ENCODE results near the gene PSMD3.

The PSMD3 gene

DNA sequence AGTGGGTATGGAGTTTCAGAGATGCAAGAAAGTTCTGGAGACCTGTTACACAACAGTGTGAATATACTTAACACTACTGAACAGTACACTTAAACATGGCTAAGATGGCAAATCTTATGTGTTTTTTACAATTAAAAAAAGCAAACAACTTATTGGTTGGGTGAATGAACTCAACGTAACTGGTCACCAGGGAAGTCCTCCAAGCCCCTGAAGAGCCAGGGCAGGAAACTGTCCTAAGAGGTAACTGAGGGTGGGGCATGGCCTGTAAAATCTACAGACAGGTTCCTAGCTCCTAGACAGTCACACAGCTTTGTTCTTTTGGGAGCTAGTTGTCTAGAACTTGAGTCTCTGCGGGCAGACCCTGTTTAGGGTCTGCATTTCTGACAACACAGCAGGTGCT is 45.0 kb downstream of the PSMD3 start:
- Histone ChIP-seq H3K36me3 (replicated peaks; ENCODE audit: low read depth, low read length) (peaks cover 25% of the 10 kb centered on the region), H2AFZ (ENCODE audit: low read depth, low read length) (no peak overlapping the region)
- no peak for TF ChIP-seq EZH2phosphoT487 (IDR thresholded peaks at IDR 0.05; ENCODE audit: low read depth)
- TF ChIP-seq, protein P1, sequence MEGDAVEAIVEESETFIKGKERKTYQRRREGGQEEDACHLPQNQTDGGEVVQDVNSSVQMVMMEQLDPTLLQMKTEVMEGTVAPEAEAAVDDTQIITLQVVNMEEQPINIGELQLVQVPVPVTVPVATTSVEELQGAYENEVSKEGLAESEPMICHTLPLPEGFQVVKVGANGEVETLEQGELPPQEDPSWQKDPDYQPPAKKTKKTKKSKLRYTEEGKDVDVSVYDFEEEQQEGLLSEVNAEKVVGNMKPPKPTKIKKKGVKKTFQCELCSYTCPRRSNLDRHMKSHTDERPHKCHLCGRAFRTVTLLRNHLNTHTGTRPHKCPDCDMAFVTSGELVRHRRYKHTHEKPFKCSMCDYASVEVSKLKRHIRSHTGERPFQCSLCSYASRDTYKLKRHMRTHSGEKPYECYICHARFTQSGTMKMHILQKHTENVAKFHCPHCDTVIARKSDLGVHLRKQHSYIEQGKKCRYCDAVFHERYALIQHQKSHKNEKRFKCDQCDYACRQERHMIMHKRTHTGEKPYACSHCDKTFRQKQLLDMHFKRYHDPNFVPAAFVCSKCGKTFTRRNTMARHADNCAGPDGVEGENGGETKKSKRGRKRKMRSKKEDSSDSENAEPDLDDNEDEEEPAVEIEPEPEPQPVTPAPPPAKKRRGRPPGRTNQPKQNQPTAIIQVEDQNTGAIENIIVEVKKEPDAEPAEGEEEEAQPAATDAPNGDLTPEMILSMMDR (IDR thresholded peaks at IDR 0.05; ENCODE audit: low read depth, low read length) = no peak

GRCh38 chr17:40025991-40026815 is 45.6 kb downstream of the PSMD3 start:
- Histone ChIP-seq H3K27me3 (ENCODE audit: low read depth, low read length) (no peaks in the 10 kb centered on the region), H3K9ac (ENCODE audit: low read length) (no peak overlapping the region), H3K79me2 (ENCODE audit: low read length) (no peaks in the 10 kb centered on the region), H3K4me1 (ENCODE audit: low read length) (no peaks in the 10 kb centered on the region), H3K36me3 (replicated peaks; ENCODE audit: low read depth, low read length) (peaks cover 28% of the 10 kb centered on the region), H4K20me1 (ENCODE audit: insufficient read depth, low read length) (no peaks in the 10 kb centered on the region), H2AFZ (ENCODE audit: low read depth, low read length) (no peak overlapping the region), H3K27ac (ENCODE audit: low read length) (no peak overlapping the region), H3K4me3 (ENCODE audit: low read length) (no peak overlapping the region), H3K9me3 (ENCODE audit: insufficient read depth, low read length) (no peaks in the 10 kb centered on the region), H3K4me2 (ENCODE audit: low read length) (no peak overlapping the region)
- TF ChIP-seq, protein P1 (IDR thresholded peaks at IDR 0.05; ENCODE audit: low read depth, low read length) = no peak
- no peak for TF ChIP-seq EZH2phosphoT487 (IDR thresholded peaks at IDR 0.05; ENCODE audit: low read depth)

More for the DNA sequence above, 45.0 kb downstream of the PSMD3 start:
- H3K79me2 ChIP-seq (ENCODE audit: low read length) = no peaks in the 10 kb centered on the region
- H3K4me2 ChIP-seq (ENCODE audit: low read length) = no peak overlapping the region
- no peaks in the 10 kb centered on the region for H3K4me1 ChIP-seq (ENCODE audit: low read length)
- no peak overlapping the region for H3K27ac ChIP-seq (ENCODE audit: low read length)
- no peak overlapping the region for H3K4me3 ChIP-seq (ENCODE audit: low read length)
- no peaks in the 10 kb centered on the region for H4K20me1 ChIP-seq (ENCODE audit: insufficient read depth, low read length)
- H3K9ac ChIP-seq (ENCODE audit: low read length) = no peak overlapping the region
- H3K27me3 ChIP-seq (ENCODE audit: low read depth, low read length) = no peaks in the 10 kb centered on the region
- no peaks in the 10 kb centered on the region for H3K9me3 ChIP-seq (ENCODE audit: insufficient read depth, low read length)

- no peaks in the 10 kb centered on the region for H3K79me2 ChIP-seq (ENCODE audit: low read length)
- H3K4me1 ChIP-seq (ENCODE audit: low read length) = no peaks in the 10 kb centered on the region
- H3K9me3 ChIP-seq (ENCODE audit: insufficient read depth, low read length) = no peaks in the 10 kb centered on the region
- H3K4me2 ChIP-seq (ENCODE audit: low read length) = no peak overlapping the region
- H3K27me3 ChIP-seq (ENCODE audit: low read depth, low read length) = no peaks in the 10 kb centered on the region
- no peak overlapping the region for H3K9ac ChIP-seq (ENCODE audit: low read length)
- H2AFZ ChIP-seq (ENCODE audit: low read depth, low read length) = no peak overlapping the region
- no peak overlapping the region for H3K27ac ChIP-seq (ENCODE audit: low read length)
- H3K4me3 ChIP-seq (ENCODE audit: low read length) = no peak overlapping the region
- H3K36me3 ChIP-seq (replicated peaks; ENCODE audit: low read depth, low read length) = peaks cover 34% of the 10 kb centered on the region
- no peaks in the 10 kb centered on the region for H4K20me1 ChIP-seq (ENCODE audit: insufficient read depth, low read length)
- TF ChIP-seq, protein P1 (IDR thresholded peaks at IDR 0.05; ENCODE audit: low read depth, low read length) = peak; percentile 80
- no peak for TF ChIP-seq EZH2phosphoT487 (IDR thresholded peaks at IDR 0.05; ENCODE audit: low read depth)
Observed at GRCh38 chr17:40026816-40027613, 46.4 kb downstream of the PSMD3 start.

GRCh38 chr17:40027614-40028012 is 47.0 kb downstream of the PSMD3 start:
- no peaks in the 10 kb centered on the region for H4K20me1 ChIP-seq (ENCODE audit: insufficient read depth, low read length)
- TF ChIP-seq EZH2phosphoT487 (IDR thresholded peaks at IDR 0.05; ENCODE audit: low read depth) = no peak
- TF ChIP-seq, protein P1 (IDR thresholded peaks at IDR 0.05; ENCODE audit: low read depth, low read length) = no peak
- H2AFZ ChIP-seq (ENCODE audit: low read depth, low read length) = no peak overlapping the region
- no peak overlapping the region for H3K27ac ChIP-seq (ENCODE audit: low read length)
- no peaks in the 10 kb centered on the region for H3K4me1 ChIP-seq (ENCODE audit: low read length)
- H3K36me3 ChIP-seq (replicated peaks; ENCODE audit: low read depth, low read length) = peaks cover 30% of the 10 kb centered on the region
- no peak overlapping the region for H3K4me2 ChIP-seq (ENCODE audit: low read length)
- no peaks in the 10 kb centered on the region for H3K79me2 ChIP-seq (ENCODE audit: low read length)
- H3K9me3 ChIP-seq (ENCODE audit: insufficient read depth, low read length) = no peaks in the 10 kb centered on the region
- H3K27me3 ChIP-seq (ENCODE audit: low read depth, low read length) = no peaks in the 10 kb centered on the region
- no peak overlapping the region for H3K4me3 ChIP-seq (ENCODE audit: low read length)
- no peak overlapping the region for H3K9ac ChIP-seq (ENCODE audit: low read length)
